GM21737 (cell line): Measurements from ENCODE around the gene ZNF575.
A peak's percentile ranks its signal among the peaks of the same experiment; 100 is the strongest.
"Not testable (repeated sequence)": the region's sequence is repeated elsewhere in the genome, so short reads cannot be mapped to it uniquely, and the experiment has no call there.

Source experiments
- ATAC-seq: cut with Tn5 transposase; IDR thresholded peaks from one replicate; pipeline ENCODE4 v1.9.1; 2021; ENCODE audit warnings: mild to moderate bottlenecking, moderate library complexity; ENCODE audit not compliant: unreplicated experiment

Gene ZNF575

DNA sequence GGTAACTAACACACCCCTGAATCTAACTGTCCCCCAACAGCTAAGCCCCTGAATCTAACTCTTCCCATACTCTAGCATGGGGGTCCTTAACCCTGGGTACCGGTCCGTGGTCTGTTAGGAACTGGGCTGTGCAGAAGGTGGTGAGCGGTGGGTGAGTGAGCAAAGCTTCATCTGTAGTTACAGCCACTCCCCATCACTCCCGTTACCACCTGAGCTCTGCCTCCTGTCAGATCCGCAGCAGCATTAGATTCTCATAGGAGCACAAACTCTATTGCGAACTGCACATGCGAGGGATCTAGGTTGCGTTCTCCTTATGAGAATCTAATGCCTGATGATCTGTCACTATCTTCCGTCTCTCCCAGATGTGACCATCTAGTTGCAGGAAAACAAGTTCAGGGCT, 22.3 kb upstream of the ZNF575 start:
- ATAC-seq = no peak

DNA sequence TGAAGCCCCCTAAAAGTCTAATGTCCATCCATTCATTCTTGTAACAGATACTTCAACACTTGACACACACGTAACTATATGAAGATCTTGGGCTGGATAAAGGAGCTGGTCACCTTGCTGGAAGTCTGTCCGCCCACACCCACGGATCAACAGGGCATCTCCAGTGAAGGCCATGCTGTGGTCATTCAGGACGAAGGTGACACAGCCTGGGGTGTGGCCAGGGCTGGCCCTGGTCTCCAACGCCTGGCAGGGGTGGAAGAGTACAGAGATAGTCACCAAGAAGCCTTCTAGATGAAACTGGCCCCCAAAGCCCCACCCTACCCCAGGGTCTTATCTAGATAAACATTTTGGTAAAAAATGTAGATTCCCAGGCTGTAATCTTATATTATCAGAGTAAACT, 21.7 kb upstream of the ZNF575 start:
- no peak for ATAC-seq

DNA sequence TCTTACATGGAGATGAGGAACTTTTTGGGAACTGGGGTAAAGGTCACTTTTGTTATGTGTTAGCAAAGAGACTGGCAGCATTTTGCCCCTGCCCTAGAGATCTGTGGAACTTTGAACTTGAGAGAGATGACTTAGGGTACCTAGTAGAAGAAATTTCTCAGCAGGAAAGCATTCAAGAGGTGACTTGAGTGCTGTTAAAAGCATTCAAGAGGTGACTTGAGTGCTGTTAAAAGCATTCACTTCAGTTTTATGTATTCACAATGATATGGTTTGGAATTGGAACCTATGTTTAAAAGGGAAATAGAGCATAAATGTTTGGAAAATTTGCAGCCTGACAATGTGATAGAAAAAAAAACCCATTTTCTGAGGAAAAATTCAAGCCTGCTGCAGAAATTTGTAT, 20.6 kb upstream of the ZNF575 start:
- ATAC-seq = not testable (repeated sequence)

DNA sequence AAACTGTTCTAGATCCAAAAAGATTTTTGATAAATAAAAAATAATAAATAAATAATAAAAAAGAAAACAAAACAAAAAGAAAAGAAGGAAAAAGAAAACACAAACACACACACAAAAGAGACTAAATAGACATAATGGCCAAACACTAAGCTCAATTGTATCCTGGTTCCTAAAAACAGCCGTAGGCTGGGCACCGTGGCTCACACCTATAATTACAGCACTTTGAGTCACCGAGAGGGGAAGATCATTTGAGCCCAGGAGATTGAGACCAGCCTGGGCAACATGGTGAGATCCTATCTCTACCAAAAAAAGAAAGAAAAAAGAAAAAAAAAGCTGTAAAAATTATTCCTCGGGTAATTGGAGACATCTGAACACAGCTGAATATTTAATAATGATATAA, 14.9 kb upstream of the ZNF575 start:
- ATAC-seq = no peak

DNA sequence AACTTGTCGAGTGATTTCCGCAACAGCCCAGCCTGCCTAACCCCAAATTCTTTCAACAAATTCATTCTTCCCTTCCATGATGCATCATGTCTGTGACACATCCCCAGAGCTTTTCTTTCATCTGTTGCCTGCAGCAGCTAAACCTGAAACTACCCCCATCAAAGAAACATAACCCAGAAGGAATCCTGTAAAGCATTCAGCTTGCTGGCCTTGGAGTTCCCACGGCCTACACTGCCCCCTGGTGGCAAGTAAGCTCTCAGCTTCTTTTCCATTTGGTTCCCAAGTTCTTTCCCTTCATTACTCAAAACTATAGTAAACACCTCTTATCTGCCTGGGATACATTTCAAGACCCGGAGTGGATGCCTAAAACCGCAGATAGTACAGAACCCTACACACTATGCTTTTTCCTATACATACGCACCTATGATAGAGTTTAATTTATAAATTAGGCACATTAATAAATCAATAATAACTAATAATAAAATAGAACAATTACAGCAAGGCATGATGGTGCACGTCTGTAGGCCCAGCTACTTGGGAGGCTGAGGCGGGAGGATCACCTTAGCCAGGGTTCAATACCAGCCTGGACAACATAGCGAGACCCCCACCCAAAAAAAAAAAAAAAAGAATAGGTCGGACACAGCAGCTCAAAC, 13.4 kb upstream of the ZNF575 start:
- no peak for ATAC-seq

DNA sequence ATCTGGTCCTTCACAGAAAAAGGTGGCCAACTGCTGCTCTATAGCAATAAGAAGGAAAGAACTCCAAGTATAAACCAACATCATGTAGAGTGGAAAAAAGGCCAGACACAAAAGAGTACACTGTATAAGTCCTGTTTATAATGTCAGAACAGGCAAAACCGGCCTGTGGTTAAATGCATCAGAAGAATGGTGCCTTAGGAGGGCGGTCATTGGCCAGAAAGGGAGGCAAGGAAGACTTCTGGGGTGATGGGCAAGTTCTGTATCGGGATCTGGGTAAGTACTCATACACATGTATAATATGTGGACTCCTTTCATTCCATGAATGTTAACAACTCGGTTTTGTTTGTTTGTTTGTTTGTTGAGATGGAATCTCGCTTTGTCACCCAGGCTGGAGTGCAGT, 10.1 kb upstream of the ZNF575 start:
- no peak for ATAC-seq

DNA sequence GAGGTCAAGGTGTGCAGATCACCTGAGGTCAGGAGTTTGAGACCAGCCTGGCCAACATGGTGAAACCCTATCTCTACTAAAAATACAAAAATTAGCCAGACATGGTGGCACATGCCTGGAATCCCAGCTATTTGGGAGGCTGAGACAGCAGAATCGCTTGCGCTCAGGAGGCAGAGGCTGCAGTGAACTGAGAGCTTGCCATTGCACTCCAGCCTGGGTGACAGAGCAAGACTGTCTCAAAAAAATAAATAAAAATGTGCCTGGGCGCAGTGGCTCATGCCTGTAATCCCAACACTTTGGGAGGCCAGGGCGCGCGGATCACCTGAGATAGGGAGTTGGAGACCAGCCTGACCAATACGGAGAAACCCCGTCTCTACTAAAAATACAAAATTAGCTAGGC, 9.3 kb upstream of the ZNF575 start:
- not testable (repeated sequence) for ATAC-seq

DNA sequence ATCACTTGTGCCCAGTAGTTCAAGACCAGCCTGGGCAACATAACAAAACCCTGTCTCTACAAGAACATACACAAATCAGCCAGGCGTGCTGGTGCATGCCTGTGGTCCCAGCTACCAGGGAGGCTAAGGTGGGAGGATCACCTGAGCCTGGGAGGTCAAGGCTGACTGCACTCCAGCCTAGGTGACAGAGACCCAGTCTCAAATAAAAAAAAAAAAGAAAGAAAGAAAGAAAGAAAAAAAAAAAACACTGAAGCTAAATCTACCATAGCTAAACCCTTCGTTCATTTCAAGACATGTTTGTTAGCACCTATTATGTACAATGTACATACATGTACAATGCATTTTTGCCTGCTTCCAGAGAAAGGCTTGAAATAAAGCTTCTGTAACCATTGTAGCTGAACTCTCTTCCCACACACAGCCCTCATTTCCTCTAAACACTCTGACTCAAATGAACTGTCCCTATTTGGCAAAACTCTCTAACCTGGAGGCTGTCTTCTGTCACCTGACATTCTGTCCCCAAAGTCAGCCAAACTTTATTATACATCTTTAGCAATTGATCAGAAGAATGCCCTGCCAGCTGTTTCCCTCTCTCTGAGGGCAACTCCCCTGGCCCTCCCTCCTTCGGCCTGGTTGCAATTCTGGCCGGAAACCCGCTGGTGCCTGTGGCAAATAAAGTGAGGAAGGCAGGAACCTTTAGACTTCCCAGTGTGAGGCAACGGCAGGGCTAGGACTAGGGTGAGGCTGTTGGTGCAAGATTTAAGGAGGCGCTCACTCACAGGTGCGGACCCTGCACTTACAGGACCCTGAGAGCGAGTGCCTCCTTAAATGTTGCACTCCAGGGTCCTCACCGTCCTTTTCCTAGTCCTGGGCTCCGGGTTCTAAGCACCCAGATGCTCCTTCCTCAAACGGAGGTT, 7.8 kb upstream of the ZNF575 start:
- peak; percentile 43 for ATAC-seq

DNA sequence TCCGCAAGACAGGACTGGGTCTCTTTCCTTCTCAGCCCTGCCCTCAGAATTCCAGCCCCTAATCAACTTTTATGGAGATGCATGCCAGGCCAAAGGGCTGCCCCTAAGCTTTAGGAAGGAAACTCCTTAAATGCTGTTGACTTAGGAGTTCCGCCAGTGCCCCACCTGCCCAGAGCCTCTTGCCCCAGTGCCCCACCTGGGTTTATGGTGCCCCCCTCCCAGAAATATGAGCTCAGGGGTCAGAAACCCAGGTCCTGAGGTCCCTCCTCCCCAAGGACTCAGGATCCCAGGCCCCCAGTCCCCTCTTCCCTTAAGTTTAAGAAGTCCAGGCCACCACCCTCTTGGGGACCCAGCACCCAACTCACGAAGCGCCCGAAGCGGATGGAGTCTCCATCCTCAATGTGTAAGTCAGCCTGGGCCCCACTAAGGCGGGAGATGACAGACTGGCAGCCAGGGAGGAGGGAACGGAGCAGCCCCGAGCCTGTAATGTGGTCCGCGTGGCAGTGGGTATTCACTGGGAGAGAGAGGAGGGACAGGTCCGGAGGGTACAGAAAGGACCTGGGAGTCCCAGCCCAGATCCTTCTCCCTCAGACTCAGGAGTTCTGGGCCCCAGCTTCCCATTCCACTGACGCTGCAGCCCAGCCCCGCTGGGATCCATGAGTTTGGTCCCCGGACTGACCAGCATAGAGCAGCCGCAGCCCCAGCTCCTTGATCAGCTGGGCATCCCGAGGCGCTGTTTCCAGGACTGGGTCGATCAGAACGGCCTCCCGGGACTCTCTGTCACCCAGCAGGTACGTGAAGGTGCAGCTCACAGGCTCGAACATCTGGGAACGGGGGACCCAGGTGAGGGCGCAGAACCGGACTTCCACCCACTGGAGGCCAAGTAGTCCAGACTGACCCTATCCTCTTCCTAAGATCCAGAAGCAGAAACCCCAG, 6.9 kb upstream of the ZNF575 start:
- ATAC-seq = no peak

DNA sequence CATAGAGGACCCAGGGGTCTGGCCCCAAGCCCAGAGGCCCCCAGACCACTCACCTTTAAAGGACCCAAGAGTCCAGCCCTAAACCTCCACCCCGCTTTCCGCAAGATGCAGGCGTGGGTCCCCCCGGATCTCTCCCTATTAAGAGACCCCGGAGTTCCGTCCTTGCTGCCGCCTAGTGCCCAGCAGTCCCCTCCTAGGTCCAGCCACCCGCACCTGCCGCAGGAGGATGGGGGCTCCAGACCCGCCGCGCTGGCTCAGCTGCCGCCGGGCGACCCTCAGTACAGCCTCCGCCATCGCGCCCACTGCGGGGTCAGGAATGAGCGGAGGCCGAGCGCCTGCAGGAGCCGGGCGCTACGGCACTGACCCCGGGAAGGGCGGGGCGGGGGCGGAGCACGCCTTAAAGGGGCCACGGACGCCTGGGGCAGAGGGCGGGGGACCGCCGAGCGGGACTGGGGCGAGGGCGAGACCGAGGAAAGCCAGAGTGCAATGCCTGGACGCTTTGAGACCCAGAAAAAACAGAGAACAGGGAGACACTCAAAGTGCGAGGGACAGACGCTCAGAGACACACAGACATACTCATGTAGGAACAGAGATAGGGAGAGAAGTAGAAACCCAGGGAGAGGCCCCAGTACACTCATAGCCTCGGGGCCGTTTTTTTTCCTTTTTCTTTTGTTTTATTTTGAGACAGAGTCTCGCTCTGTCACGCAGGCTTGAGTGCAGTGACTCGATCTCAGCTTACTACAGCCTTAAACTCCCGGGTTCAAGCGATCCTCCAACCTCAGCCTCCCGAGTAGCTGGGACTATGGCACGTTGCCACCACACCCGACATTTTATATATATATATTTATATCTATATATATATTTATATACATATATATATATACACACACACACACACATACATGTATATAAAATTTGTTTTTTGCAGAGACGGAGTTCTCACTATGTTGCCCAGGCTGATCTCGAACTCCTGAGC, 5.8 kb upstream of the ZNF575 start, which contains the start of gene ETHE1:
Gene ETHE1, minus strand, starts transcription at position 318 of the 976 bp plus-strand sequence. Its CDS starts 24 bp downstream, at position 294.
- ATAC-seq = peak; percentile 65

DNA sequence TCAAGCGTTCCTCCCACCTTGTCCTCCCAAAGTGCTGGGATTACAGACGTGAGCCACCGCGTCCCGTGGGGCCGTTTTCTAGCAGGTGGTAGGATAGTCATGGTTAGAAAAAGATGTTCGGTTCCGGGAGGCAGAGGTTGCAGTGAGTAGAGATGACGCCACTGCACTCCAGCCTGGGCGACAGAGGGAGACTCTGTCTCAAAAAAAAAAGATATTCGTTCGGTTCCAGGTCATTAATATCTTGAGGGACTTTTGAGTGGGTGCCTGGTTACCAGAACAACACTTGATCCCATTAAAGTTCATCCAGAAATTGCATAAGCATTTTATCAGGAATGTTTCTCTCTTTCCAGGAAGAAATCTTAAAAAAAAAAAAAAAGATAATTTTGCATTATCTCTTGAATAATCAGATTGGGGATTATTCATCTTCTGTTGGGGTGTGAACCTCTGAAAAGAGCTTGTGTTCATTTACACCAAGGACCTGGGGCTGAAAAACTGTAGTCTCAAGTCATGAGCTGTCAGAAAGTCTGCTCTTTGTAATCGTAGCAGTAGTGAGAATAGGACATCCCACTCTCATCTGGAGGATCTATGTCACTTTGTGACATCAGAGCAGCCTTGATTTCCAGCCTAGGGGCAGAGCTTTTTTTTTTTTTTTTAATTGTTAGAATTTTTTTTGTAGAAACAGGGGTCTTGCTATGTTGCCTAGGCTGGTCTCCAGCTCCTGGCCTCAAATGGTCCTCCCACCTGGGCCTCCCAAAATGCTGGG, 4.9 kb upstream of the ZNF575 start:
- ATAC-seq = no peak

DNA sequence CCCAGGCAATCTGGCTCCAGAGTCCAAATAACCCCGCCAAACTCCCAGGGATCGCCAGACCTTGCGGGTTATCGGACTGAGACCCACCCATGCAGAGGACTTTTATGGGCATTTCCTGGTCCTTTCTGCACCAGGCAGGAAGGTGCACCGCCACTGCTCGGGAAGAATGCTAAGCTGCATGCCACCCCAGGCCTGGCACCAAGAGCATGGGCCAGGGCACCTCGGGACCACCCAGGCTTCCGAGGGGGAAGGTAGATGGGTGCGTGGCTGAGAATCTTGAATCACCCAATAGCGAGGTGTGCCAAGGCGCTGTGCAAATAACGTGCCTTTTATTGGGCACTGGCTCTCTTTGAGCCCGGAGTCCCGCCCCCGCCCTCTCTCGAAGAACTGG, 422 bp upstream of the ZNF575 start:
- ATAC-seq = no peak

DNA sequence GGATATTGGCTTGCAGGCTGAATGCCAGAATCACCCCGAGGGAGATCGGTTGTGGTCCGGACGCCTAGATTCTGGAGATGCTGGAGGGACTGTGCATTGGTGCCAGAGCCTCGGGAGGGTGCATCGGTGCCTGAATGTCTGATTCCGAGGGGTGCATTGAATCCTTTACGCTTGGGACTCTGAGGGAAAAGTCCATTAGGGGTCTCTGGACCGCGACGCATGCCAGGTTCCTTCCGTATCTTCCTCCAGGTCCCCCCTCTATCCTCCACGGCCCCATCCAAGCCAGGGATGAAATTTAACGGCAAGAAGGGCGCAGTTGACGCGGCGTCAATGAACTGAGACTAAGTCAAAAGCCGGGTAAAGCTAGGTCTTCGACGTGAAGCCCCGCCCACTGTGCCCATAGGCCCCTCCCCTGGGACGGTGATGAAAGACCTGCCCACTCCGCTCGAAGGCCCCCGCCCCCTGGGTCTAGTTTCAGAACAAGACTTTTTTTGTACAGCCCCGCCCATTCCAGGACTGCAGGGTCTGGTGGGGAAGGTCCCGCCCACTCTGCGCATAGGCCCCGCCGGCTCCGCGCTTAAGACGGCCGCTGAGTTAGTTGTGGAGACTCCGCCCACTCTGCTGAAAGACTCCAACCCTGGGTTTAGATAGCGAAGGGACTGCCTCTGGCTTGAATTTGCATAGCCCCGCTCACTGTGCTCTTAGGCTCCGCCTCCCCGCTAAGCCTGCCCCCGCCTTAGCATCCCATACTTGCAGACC, 737 bp downstream of the ZNF575 start:
- peak; percentile 55 for ATAC-seq

DNA sequence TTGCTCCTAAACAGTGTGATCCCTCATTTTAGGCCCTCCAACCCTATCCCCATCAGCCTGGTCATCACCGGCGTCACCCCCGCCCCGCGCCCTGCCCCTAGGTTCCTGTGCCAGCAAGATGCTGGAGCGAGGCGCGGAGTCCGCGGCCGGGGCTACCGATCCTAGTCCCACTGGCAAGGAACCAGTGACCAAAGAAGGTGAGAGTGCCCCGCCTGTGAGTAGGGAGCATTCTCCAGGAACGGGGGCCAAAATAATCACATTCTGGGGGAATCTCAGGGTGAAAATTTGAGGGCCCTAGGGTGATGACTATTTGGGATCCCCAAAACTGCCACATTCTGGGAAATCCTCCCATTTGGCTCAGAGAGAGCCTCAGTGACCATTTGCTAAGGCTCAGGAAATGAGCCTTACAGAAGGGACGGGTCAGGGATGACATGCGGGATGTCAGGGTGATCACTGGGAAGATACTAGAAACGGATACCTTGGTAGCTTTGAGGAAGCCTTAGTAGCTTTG, 1.4 kb downstream of the ZNF575 start:
- peak; percentile 3 for ATAC-seq

DNA sequence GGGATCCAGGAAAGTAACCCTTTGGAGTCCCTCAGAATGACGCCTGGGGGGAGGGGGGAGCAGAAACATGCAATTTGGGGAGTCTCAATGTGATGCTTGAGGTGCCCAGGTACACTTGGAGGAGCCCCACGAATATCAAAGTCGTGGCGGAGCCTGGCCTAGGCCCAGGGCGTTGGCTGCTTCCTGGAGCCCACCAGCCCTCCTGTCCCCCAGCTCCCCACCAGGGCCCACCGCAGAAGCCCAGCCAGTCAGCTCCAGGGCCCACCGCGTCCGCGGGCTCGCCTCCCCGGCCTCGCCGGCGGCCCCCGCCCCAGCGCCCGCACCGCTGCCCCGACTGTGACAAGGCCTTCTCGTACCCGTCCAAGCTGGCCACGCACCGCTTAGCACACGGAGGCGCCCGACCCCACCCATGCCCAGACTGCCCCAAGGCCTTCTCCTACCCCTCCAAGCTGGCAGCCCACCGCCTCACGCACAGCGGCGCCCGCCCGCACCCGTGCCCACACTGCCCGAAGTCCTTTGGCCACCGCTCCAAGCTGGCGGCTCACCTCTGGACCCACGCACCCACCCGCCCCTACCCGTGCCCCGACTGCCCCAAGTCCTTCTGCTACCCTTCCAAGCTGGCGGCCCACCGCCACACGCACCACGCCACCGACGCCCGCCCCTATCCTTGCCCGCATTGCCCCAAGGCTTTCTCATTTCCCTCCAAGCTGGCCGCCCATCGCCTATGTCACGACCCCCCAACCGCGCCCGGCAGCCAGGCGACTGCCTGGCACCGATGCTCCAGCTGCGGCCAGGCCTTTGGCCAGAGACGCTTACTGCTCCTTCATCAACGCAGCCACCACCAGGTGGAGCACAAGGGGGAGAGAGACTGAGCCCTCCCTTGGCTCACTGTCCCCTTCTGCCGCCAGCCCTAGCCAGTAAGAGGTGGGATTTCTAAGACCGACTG, 2.1 kb downstream of the ZNF575 start:
- no peak for ATAC-seq

DNA sequence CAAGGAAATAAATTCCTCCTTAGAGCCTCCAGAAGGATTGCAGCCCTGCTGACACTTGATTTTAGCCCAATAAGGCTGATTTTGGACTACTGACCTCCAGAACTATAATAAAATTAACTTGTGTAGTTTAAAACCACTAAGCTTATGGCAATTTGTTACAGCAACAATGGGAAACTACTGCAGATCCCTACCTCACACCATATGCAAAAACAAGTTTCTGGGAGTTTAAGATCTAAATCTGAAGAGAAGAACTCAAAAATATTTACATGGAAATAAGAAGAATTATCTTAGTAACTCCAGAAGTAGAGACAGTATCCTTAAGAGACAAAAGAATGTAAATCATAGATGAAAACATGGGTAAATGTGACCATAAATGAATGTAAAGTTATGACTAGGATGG, 5.9 kb downstream of the ZNF575 start:
- no peak for ATAC-seq

DNA sequence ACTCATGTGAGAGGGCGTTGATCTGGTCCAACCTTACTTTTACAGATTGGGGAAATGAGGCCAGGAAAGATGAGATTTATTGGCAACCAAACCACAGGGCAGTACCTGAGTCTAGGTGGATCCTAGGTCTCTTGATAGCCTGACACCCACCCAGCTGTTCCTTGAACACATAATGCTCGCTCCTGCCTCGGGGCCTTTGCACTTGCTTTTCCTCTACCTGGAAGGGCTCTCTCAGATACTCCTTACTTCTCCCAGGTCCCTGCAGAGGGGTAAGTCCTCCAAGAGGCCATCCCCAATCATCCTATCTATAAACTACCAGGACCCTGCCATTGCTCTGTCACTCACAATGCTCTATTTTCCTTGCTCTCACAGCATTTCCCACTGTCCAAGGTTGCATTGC, 7.4 kb downstream of the ZNF575 start:
- no peak for ATAC-seq
